IPS DF 6.9 (cell line): Measurements from ENCODE around the gene UBE2M.
"Not testable (repeated sequence)": the region's sequence is repeated elsewhere in the genome, so short reads cannot be mapped to it uniquely, and the experiment has no call there.

Experiments
- DNase-seq: peaks from one replicate; pipeline ENCODE4 v3.0.0-alpha.2; 2013; ENCODE audit warnings: low read depth, low spot score
- H3K27ac ChIP-seq: one replicate; pipeline ENCODE4 v1.5.1; 2013; ENCODE audit warnings: low read length, control low read depth
- H3K27me3 ChIP-seq: 2 replicates; pipeline ENCODE4 v1.6.1; 2013; ENCODE audit warnings: mild to moderate bottlenecking, low read length; ENCODE audit not compliant: control insufficient read depth, insufficient read depth
- H3K36me3 ChIP-seq: 2 replicates; pipeline ENCODE4 v1.6.1; 2013; ENCODE audit warnings: low read length; ENCODE audit not compliant: control insufficient read depth, insufficient read depth
- H3K4me1 ChIP-seq: 2 replicates; pipeline ENCODE4 v1.6.1; 2013; ENCODE audit warnings: low read length; ENCODE audit not compliant: control insufficient read depth, insufficient read depth
- H3K4me3 ChIP-seq: 2 replicates; pipeline ENCODE4 v1.5.1; 2013; ENCODE audit warnings: mild to moderate bottlenecking, low read length
- H3K9me3 ChIP-seq: 2 replicates; pipeline ENCODE4 v1.6.1; 2013; ENCODE audit warnings: low read length, inconsistent platforms; ENCODE audit not compliant: control insufficient read depth, insufficient read depth
- WGBS: extraction: QIAGEN DNeasy Blood & Tissue Kit; methylation state at CpG from one replicate; pipeline ENCODE4 v1.1.7; 2013; ENCODE audit warnings: mixed read lengths, missing lambda C conversion rate; ENCODE audit not compliant: insufficient read length, insufficient coverage; 5-methylcytosine and 5-hydroxymethylcytosine counted together

The UBE2M gene

GRCh38 chr19:58507602-58508223, 50.7 kb downstream of the UBE2M start:
- WGBS: no CpG with 5 or more reads among the region's 8 CpGs
- not testable (repeated sequence) for DNase-seq, H3K4me1 ChIP-seq, H3K4me3 ChIP-seq, H3K36me3 ChIP-seq, H3K9me3 ChIP-seq, H3K27ac ChIP-seq, H3K27me3 ChIP-seq
